Sigmoid colon (tissue), 7 donors: ENCODE data around the gene AURKAIP1. TPM values are rescaled to one million over a fixed set of nuclear protein-coding genes. Genes with fewer than 3 reads are reported as not detected.
"Not testable (repeated sequence)": the region's sequence is repeated elsewhere in the genome, so short reads cannot be mapped to it uniquely, and the experiment has no call there.

Experiments used
- DNase-seq: peaks from one replicate; pipeline ENCODE4 v3.0.0-alpha.2; 2019
- H3K27ac ChIP-seq, 4 donors: fragments of 200-600 bp; sonication (generic); one replicate each; pipeline ENCODE4 v1.5.1; 2016 to 2019; ENCODE audit warnings: mild to moderate bottlenecking in 1 of 4
- H3K27me3 ChIP-seq, 3 donors: fragments of 200-600 bp; sonication (generic); one replicate each; pipeline ENCODE4 v1.5.1; 2019; ENCODE audit warnings: mild to moderate bottlenecking in 1 of 3
- H3K36me3 ChIP-seq, 4 donors: fragments of 200-600 bp; sonication (generic); one replicate each; pipeline ENCODE4 v1.5.1; 2016 to 2019
- H3K4me1 ChIP-seq, 4 donors: fragments of 200-600 bp; sonication (generic); one replicate each; pipeline ENCODE4 v1.5.1; 2017 to 2019
- H3K4me3 ChIP-seq, 4 donors: fragments of 200-600 bp; sonication (generic); one replicate each; pipeline ENCODE4 v1.5.1; 2017 to 2019; ENCODE audit warnings: mild to moderate bottlenecking in 2 of 4, moderate library complexity in 1 of 4
- H3K9me3 ChIP-seq, 4 donors: fragments of 200-600 bp in 3 of 4; sonication (generic) in 3 of 4; one replicate each; pipeline versions ENCODE4 v1.5.1 to v1.6.1; 2013 to 2019
- EP300 ChIP-seq, 4 donors: sonication (generic); formaldehyde crosslinking; IDR thresholded peaks; one replicate each; pipeline ENCODE4 v1.6.1; 2017; ENCODE audit warnings: antibody characterized with exemption in 4 of 4
- POLR2A ChIP-seq, 2 donors: fragments of 450-650 bp; IDR thresholded peaks; one replicate each; pipeline ENCODE4 v1.6.1; 2016; ENCODE audit warnings: antibody characterized with exemption in 2 of 2, mild to moderate bottlenecking in 2 of 2, moderate library complexity in 2 of 2
- POLR2AphosphoS5 ChIP-seq, 4 donors: sonication (generic); formaldehyde crosslinking; IDR thresholded peaks; one replicate each; pipeline ENCODE4 v1.6.1; 2017; ENCODE audit warnings: antibody characterized with exemption in 4 of 4
- WGBS, 2 donors: extraction: QIAGEN DNeasy Blood & Tissue Kit; methylation state at CpG; one replicate each; pipeline ENCODE4 v1.1.7; 2013; 5-methylcytosine and 5-hydroxymethylcytosine counted together
- intact Hi-C: fragments of 100-400 bp; cut with DNase I; formaldehyde crosslinking; loops from one replicate; pipeline ENCODE4 v1.15.1; 2023
- polyA plus RNA-seq, 3 donors: library from polyadenylated mRNA; stranded (reverse); fragments of 200-250 nt; gene quantifications; one replicate each; pipeline ENCODE4 v1.2.3, GENCODE V29; 2013
- total RNA-seq, 4 donors: library from RNA; depleted of rRNA; stranded (reverse); fragments of >200 nt; gene quantifications; one replicate each; pipeline ENCODE4 v1.1.0, GENCODE V29; 2016
- TF ChIP-seq, protein P1 (sequence below), 4 experiments: fragments of 450-650 bp in 3 of 4; fragments of 200-600 bp in 1 of 4; IDR thresholded peaks; one replicate each; pipeline ENCODE4 v1.5.1; 2016 to 2019; ENCODE audit warnings: antibody characterized with exemption in 4 of 4, mild to moderate bottlenecking in 3 of 4, moderate library complexity in 2 of 4
- donor health status: healthy with polysubstance abuse.
- donor health status: Bipolar disorder and iron deficiency.
- donor health status: healthy.

Gene AURKAIP1
- total and polyA plus RNA-seq, 7 donors = 89.3 to 288 (median 143) TPM

DNA sequence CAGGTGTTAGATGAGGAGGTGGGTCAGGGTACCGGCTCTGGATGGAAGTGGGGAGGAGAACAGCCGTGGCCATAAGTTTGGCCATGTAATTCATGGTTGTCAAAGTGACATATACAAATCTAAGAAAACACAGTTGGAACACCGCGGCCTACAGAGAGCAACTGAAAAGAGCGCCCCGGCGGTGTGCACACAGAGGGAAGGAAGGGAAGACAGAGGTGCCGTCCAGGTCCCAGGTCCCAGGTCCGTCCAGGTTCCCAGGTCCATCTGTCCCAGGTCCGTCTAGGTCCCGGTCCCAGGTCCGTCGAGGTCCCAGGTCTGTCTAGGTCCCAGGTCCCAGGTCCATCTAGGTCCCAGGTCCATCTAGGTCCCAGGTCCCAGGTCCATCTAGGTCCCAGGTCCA, 36.6 kb upstream of the AURKAIP1 start:
- intact Hi-C loops = no loop called here

GRCh38 chr1:1410238-1410637, 35.2 kb upstream of the AURKAIP1 start:
- H3K9me3 ChIP-seq, H3K4me3 ChIP-seq, H3K36me3 ChIP-seq, H3K27me3 ChIP-seq, DNase-seq, intact Hi-C loops, H3K27ac ChIP-seq: not testable (repeated sequence)
- whole genome bisulfite sequencing, 2 donors = 83 to 88% methylated on average over 8 of the region's 8 CpGs
- peaks cover 0 to 36% (median 33%) of the 10 kb centered on the region in 4 donors for H3K4me1 ChIP-seq

More for the DNA sequence above, 36.6 kb upstream of the AURKAIP1 start:
- no peak for DNase-seq
- Histone ChIP-seq H3K4me1 (peaks cover 0 to 22% (median 20%) of the 10 kb centered on the region in 4 donors), H3K4me3 (no peak overlapping the region), H3K9me3 (no peaks in the 10 kb centered on the region), H3K36me3 (no peaks in the 10 kb centered on the region), H3K27ac (no peak overlapping the region), H3K27me3 (no peaks in the 10 kb centered on the region)
- TF ChIP-seq POLR2A (IDR thresholded peaks at IDR 0.05) = no peak
- WGBS, 2 donors = 95 to 97% methylated on average over 13 of the region's 13 CpGs

DNA sequence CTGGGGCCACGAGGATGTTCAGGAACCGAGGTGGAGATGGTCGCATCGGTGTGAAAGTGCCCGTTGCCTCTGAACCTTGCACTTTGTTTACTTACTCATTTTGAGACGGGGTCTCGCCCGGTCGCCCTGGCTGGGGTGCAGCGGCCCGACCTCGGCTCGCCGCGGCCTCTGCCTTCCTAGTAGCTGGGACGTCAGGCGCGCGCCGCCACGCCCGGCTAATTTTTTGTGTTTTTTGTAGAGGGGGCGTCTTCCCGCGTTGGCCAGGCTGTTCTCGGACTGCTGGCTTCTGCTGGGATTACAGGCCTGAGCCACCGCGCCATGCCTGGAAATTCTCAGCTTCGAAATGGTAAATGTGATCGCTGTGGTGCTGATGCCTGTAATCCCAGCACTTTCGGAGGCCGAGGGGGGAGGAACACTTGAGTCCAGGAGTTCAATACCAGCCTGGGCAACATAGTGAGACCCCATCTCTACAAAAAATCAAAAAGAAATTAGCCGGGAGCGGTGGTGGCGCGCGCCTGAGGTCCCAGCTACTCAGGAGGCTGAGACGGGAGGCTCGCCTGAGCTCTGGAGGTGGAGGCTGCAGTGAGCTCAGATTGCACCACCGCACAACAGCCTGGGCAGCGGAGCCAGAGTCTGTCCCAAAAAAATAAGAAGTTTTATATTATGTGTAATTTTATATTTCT, 32.8 kb upstream of the AURKAIP1 start:
- TF ChIP-seq, protein P1, sequence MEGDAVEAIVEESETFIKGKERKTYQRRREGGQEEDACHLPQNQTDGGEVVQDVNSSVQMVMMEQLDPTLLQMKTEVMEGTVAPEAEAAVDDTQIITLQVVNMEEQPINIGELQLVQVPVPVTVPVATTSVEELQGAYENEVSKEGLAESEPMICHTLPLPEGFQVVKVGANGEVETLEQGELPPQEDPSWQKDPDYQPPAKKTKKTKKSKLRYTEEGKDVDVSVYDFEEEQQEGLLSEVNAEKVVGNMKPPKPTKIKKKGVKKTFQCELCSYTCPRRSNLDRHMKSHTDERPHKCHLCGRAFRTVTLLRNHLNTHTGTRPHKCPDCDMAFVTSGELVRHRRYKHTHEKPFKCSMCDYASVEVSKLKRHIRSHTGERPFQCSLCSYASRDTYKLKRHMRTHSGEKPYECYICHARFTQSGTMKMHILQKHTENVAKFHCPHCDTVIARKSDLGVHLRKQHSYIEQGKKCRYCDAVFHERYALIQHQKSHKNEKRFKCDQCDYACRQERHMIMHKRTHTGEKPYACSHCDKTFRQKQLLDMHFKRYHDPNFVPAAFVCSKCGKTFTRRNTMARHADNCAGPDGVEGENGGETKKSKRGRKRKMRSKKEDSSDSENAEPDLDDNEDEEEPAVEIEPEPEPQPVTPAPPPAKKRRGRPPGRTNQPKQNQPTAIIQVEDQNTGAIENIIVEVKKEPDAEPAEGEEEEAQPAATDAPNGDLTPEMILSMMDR (IDR thresholded peaks at IDR 0.05) = peak in 2 of 4 experiments; percentile 17 to 26
- TF ChIP-seq EP300 (IDR thresholded peaks at IDR 0.05) (no peak), POLR2A (IDR thresholded peaks at IDR 0.05) (no peak), POLR2AphosphoS5 (IDR thresholded peaks at IDR 0.05) (no peak)
- H3K4me3 ChIP-seq = peak overlapping the region; percentile 85 to 99 (median 96)
- peak overlapping the region; percentile 86 to 95 (median 93) for H3K27ac ChIP-seq
- no peaks in the 10 kb centered on the region for H3K27me3 ChIP-seq
- peaks cover 0 to 44% (median 37%) of the 10 kb centered on the region in 4 donors for H3K4me1 ChIP-seq
- DNase-seq = no peak
- peaks cover 0 to 29% (median 14%) of the 10 kb centered on the region in 4 donors for H3K36me3 ChIP-seq
- WGBS, 2 donors = 11 to 15% methylated on average over 41 of the region's 41 CpGs
- intact Hi-C loops = no loop called here
- no peaks in the 10 kb centered on the region for H3K9me3 ChIP-seq

- no peaks in the 10 kb centered on the region for H3K9me3 ChIP-seq
- H3K27me3 ChIP-seq = no peaks in the 10 kb centered on the region
- H3K4me3 ChIP-seq = peak within 1 kb of the TSS; percentile 85 to 99 (median 96)
- H3K27ac ChIP-seq = peak within 1 kb of the TSS; percentile 86 to 95 (median 93)
- intact Hi-C loops = no loop called here
- peaks cover 0 to 44% (median 37%) of the 10 kb centered on the region in 4 donors for H3K4me1 ChIP-seq
- WGBS, 2 donors = 1% methylated on average over 98 of the region's 98 CpGs
- TF ChIP-seq POLR2AphosphoS5 (IDR thresholded peaks at IDR 0.05) (peak; percentile 87 to 96 (median 94)), POLR2A (IDR thresholded peaks at IDR 0.05) (peak; percentile 51 to 80), EP300 (IDR thresholded peaks at IDR 0.05) (no peak)
- H3K36me3 ChIP-seq = peaks cover 0 to 37% (median 18%) of the 10 kb centered on the region in 4 donors
- peak; percentile 97 for DNase-seq
These were observed 32.0 kb upstream of the AURKAIP1 start, which contains the start of gene MRPL20 for GRCh38 chr1:1406821-1407635. MRPL20 (minus strand) TSS chr1:1407293; CDS start chr1:1407217, 76 bp downstream.

DNA sequence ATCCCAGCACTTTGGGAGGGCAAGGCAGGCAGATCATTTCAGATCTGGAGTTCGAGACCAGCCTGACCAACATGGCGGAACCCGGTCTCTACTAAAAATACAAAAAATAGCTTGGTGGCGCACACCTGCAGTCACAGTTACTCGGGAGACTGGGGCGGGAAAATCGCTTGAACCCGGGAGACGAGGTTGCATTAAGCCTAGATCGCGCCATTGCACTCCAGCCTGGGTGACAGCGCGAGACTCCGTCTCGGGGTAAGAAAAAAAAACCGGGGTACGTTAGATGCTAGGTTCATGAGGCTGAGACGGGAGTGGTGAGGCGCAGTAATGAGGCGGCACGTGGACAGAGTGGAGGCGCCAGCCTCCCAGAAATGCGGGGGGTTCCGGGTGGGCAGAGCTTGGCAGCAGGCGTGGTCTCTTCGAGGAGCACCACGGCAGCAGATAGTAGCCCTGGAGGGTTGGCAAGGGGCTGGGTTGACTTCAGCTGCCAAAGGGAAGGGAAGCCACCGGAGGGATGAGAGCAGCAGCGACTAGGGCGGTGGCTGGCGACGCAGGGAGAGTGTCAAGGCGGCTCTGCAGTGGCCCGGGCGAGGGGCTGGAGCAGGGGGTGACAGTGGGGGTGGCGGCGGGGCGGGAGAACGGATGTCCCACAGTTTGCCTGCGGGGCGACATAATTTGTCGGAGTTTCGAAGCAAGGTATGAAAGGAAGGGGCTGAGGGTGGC, 31.3 kb upstream of the AURKAIP1 start:
- Histone ChIP-seq H3K4me1 (peaks cover 0 to 48% (median 37%) of the 10 kb centered on the region in 4 donors), H3K27ac (peak overlapping the region; percentile 86 to 95 (median 93)), H3K27me3 (no peaks in the 10 kb centered on the region), H3K4me3 (peak overlapping the region; percentile 85 to 99 (median 96)), H3K9me3 (no peaks in the 10 kb centered on the region), H3K36me3 (peaks cover 0 to 44% (median 22%) of the 10 kb centered on the region in 4 donors)
- DNase-seq = no peak
- intact Hi-C loops = no loop called here
- TF ChIP-seq POLR2AphosphoS5 (IDR thresholded peaks at IDR 0.05) = no peak
- TF ChIP-seq, protein P1 (IDR thresholded peaks at IDR 0.05) = no peak
- no peak for TF ChIP-seq POLR2A (IDR thresholded peaks at IDR 0.05)
- no peak for TF ChIP-seq EP300 (IDR thresholded peaks at IDR 0.05)
- WGBS, 2 donors = 39 to 42% methylated on average over 43 of the region's 43 CpGs
